Esophagus (tissue), 2 donors: ENCODE measurements around the gene SHC4. TPM values are rescaled to one million over a fixed set of nuclear protein-coding genes. Genes with fewer than 3 reads are reported as not detected.

Experiments
- H3K27ac ChIP-seq, 2 donors: one replicate each; pipeline ENCODE4 v1.5.1; 2013; ENCODE audit warnings: low read depth in 2 of 2, mild to moderate bottlenecking in 2 of 2, inconsistent platforms in 1 of 2, low read length in 1 of 2, moderate library complexity in 1 of 2
- H3K27me3 ChIP-seq, 2 donors: one replicate each; pipeline ENCODE4 v1.6.1; 2013; ENCODE audit warnings: low read length in 2 of 2, control low read depth in 1 of 2, mild to moderate bottlenecking in 1 of 2; ENCODE audit not compliant: insufficient read depth in 2 of 2, control insufficient read depth in 1 of 2
- H3K36me3 ChIP-seq, 2 donors: one replicate each; pipeline ENCODE4 v1.6.1; 2013; ENCODE audit warnings: low read length in 1 of 2; ENCODE audit not compliant: control insufficient read depth in 2 of 2, insufficient read depth in 2 of 2
- H3K4me1 ChIP-seq, 2 donors: one replicate each; pipeline ENCODE4 v1.6.1; 2013; ENCODE audit warnings: low read length in 1 of 2; ENCODE audit not compliant: control insufficient read depth in 2 of 2, insufficient read depth in 2 of 2
- H3K4me3 ChIP-seq, 2 donors: one replicate each; pipeline ENCODE4 v1.5.1; 2013; ENCODE audit warnings: low read length in 2 of 2, mild to moderate bottlenecking in 2 of 2, low read depth in 1 of 2, moderate library complexity in 1 of 2
- H3K9me3 ChIP-seq, 2 donors: one replicate each; pipeline ENCODE4 v1.6.1; 2013; ENCODE audit warnings: mild to moderate bottlenecking in 2 of 2, low read depth in 1 of 2, low read length in 1 of 2, moderate library complexity in 1 of 2; ENCODE audit not compliant: control insufficient read depth in 2 of 2, insufficient read depth in 1 of 2
- WGBS, 2 donors: extraction: QIAGEN DNeasy Blood & Tissue Kit; methylation state at CpG; one replicate each; pipeline ENCODE4 v1.1.7; 2013; 5-methylcytosine and 5-hydroxymethylcytosine counted together
- polyA plus RNA-seq, 2 donors: library from polyadenylated mRNA; stranded (reverse); fragments of 200-250 nt; gene quantifications; one replicate each; pipeline ENCODE4 v1.2.3, GENCODE V29; 2013
- donor health status: healthy with polysubstance abuse.
- donor health status: Bipolar disorder and iron deficiency.

Gene SHC4
- polyA plus RNA-seq, 2 donors = 0.08 to 0.12 TPM

GRCh38 chr15:48891232-48891765 is 72.4 kb downstream of the SHC4 start:
- WGBS, 2 donors = 72 to 81% methylated on average over 6 of the region's 6 CpGs
- no peaks in the 10 kb centered on the region for H3K9me3 ChIP-seq
- H3K36me3 ChIP-seq = no peaks in the 10 kb centered on the region
- no peak overlapping the region for H3K4me3 ChIP-seq
- H3K4me1 ChIP-seq = no peaks in the 10 kb centered on the region
- H3K27me3 ChIP-seq = no peaks in the 10 kb centered on the region
- no peak overlapping the region for H3K27ac ChIP-seq

- Histone ChIP-seq H3K27ac (no peak overlapping the region), H3K4me3 (no peak overlapping the region), H3K4me1 (no peaks in the 10 kb centered on the region), H3K27me3 (no peaks in the 10 kb centered on the region), H3K9me3 (no peaks in the 10 kb centered on the region), H3K36me3 (no peaks in the 10 kb centered on the region)
- 81% methylated on average over 10 of the region's 10 CpGs for WGBS, 2 donors
These were observed 73.2 kb downstream of the SHC4 start for GRCh38 chr15:48890375-48890972.

- Histone ChIP-seq H3K27me3 (no peaks in the 10 kb centered on the region), H3K4me1 (no peaks in the 10 kb centered on the region), H3K4me3 (no peak overlapping the region), H3K36me3 (no peaks in the 10 kb centered on the region), H3K27ac (no peak overlapping the region), H3K9me3 (no peaks in the 10 kb centered on the region)
- 83 to 90% methylated on average over 3 of the region's 3 CpGs for WGBS, 2 donors
These were observed 73.8 kb downstream of the SHC4 start for GRCh38 chr15:48889925-48890324.

GRCh38 chr15:48888836-48889235 is 74.9 kb downstream of the SHC4 start:
- H3K4me3 ChIP-seq = no peak overlapping the region
- H3K9me3 ChIP-seq = no peaks in the 10 kb centered on the region
- no peaks in the 10 kb centered on the region for H3K27me3 ChIP-seq
- 68 to 84% methylated on average over 1 of the region's 1 CpG for WGBS, 2 donors
- no peaks in the 10 kb centered on the region for H3K4me1 ChIP-seq
- H3K36me3 ChIP-seq = no peaks in the 10 kb centered on the region
- H3K27ac ChIP-seq = no peak overlapping the region

GRCh38 chr15:48888191-48888590 is 75.5 kb downstream of the SHC4 start:
- Histone ChIP-seq H3K36me3 (no peaks in the 10 kb centered on the region), H3K27ac (no peak overlapping the region), H3K27me3 (no peaks in the 10 kb centered on the region), H3K4me1 (no peaks in the 10 kb centered on the region), H3K4me3 (no peak overlapping the region), H3K9me3 (no peaks in the 10 kb centered on the region)
- WGBS, 2 donors = 77 to 86% methylated on average over 4 of the region's 4 CpGs

- no peak overlapping the region for H3K27ac ChIP-seq
- no peak overlapping the region for H3K4me3 ChIP-seq
- WGBS, 2 donors = 49 to 56% methylated on average over 2 of the region's 2 CpGs
- H3K36me3 ChIP-seq = no peaks in the 10 kb centered on the region
- H3K9me3 ChIP-seq = no peaks in the 10 kb centered on the region
- H3K4me1 ChIP-seq = no peaks in the 10 kb centered on the region
- H3K27me3 ChIP-seq = no peaks in the 10 kb centered on the region
These were observed 76.6 kb downstream of the SHC4 start for GRCh38 chr15:48887144-48887543.

- no peaks in the 10 kb centered on the region for H3K27me3 ChIP-seq
- no peaks in the 10 kb centered on the region for H3K9me3 ChIP-seq
- WGBS, 2 donors = 83 to 91% methylated on average over 2 of the region's 2 CpGs
- H3K27ac ChIP-seq = no peak overlapping the region
- H3K36me3 ChIP-seq = no peaks in the 10 kb centered on the region
- no peaks in the 10 kb centered on the region for H3K4me1 ChIP-seq
- H3K4me3 ChIP-seq = no peak overlapping the region
These were observed 80.0 kb downstream of the SHC4 start for GRCh38 chr15:48883699-48884098.

- WGBS, 2 donors = 63 to 70% methylated on average over 3 of the region's 3 CpGs
- H3K27ac ChIP-seq = no peak overlapping the region
- H3K27me3 ChIP-seq = no peaks in the 10 kb centered on the region
- H3K4me3 ChIP-seq = no peak overlapping the region
- no peaks in the 10 kb centered on the region for H3K9me3 ChIP-seq
- H3K4me1 ChIP-seq = no peaks in the 10 kb centered on the region
- H3K36me3 ChIP-seq = no peaks in the 10 kb centered on the region
These were observed 83.6 kb downstream of the SHC4 start for GRCh38 chr15:48880070-48880634.

GRCh38 chr15:48877630-48878595 is 85.8 kb downstream of the SHC4 start, which contains the start of gene EID1:
Gene EID1 (plus strand): TSS chr15:48878134. CDS start chr15:48878177, 43 bp downstream.
- WGBS, 2 donors = 0 to 1% methylated on average over 58 of the region's 58 CpGs
- Histone ChIP-seq H3K9me3 (no peaks in the 10 kb centered on the region), H3K27me3 (no peaks in the 10 kb centered on the region), H3K4me1 (no peaks in the 10 kb centered on the region), H3K36me3 (no peaks in the 10 kb centered on the region), H3K27ac (peak within 1 kb of the TSS; percentile 81 to 88), H3K4me3 (peak within 1 kb of the TSS; percentile 72 to 87)
